KG1 (cell line): ENCODE results near the gene EVL.
"Not testable (repeated sequence)": the region's sequence is repeated elsewhere in the genome, so short reads cannot be mapped to it uniquely, and the experiment has no call there.

Experiments
- DNase-seq: peaks from one replicate; lab custom pipeline; 2025; lab: John Stamatoyannopoulos, UW

EVL gene

DNA sequence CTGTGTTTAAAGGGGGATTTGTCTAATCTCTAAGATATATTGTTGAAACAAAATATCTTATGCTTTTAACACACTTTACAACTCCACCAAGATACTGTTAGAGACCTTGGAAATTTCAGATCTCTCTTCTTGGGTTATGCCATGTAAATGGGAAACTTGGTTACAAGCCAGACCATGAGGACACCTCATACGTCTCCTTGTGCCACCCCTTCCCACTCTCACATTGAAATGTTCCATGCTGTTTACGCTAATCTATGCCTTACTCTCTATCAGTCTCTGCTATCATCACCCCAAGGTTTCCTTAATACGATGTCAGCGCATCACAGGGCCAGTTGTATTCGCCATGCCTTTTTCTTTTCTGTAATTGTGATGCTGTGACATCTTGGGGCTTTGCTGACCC is 107.6 kb downstream of the EVL start:
- DNase-seq, result no peak

DNA sequence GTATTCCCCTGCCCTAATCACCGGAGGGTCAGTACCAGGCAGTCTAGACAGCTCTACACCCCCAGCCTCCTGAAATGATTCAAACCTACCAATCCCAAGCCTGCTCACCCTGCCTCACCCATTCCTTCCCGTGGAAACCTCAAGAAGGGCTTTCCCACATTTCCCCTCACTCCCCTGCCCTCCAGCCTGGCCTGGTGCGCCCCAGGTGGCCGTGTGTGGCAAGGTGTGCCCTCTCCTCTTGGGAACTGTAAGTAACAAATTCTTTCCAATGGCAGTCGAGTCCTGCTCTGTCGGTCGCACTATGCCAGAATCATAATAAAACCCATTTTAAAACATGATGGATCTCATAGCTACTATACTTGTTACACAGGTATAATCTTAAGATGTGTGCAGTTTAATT is 108.1 kb downstream of the EVL start:
- no peak for DNase-seq

DNA sequence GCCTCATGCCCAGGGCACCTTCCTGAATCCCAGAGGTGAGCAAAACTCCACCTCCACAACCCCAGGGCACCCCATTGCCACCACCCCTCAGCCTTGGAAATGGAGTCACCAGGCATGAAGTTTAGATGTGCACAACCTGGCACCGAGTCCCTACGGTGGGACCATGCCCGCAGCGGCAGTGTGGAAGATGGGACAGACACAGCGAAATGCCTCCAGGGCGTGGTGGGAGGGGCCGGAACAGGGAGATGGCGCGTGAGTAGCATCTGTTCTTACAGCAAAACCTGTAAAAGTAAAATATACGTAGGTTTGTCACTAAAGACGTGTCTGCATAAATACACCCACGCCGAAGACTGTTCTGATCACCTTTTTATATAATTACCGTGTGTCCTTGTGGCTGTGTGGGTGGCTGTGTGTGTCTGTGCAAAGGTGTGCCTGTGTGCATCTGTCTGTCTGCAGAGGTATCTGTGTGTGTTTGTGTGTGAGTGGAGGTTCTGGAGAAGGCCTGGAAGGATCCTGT is 111.6 kb downstream of the EVL start:
- no peak for DNase-seq

DNA sequence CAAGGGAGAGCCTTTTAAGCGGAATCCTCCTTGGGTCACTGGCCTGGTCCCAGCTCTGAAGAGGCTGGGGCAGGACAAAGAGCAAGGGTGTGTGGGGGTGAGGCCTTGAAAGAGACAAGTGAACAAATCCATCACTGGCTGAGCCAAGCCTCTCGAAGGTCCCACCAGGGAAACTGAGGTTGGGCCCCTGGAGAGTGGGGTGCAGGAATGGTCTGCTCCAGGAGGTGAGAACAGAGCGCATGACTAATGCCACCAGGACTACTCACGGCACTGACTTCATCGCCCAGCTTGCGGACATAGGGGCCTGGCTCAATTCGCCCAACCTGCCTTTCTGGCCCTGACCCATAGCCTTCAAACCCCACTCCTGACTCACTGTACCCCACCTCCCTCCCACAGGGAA is 113.5 kb downstream of the EVL start:
- no peak for DNase-seq

DNA sequence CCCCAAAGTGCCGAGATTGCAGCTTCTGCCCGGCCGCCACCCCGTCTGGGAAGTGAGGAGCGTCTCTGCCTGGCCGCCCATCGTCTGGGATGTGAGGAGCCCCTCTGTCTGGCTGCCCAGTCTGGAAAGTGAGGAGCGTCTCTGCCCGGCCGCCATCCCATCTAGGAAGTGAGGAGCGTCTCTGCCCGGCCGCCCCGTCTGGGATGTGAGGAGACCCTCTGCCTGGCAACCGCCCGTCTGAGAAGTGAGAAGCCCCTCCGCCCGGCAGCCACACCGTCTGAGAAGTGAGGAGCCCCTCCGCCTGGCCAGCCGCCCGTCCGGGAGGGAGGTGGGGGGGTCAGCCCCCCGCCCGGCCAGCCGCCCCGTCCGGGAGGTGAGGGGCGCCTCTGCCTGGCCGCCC is 115.4 kb downstream of the EVL start:
- not testable (repeated sequence) for DNase-seq

DNA sequence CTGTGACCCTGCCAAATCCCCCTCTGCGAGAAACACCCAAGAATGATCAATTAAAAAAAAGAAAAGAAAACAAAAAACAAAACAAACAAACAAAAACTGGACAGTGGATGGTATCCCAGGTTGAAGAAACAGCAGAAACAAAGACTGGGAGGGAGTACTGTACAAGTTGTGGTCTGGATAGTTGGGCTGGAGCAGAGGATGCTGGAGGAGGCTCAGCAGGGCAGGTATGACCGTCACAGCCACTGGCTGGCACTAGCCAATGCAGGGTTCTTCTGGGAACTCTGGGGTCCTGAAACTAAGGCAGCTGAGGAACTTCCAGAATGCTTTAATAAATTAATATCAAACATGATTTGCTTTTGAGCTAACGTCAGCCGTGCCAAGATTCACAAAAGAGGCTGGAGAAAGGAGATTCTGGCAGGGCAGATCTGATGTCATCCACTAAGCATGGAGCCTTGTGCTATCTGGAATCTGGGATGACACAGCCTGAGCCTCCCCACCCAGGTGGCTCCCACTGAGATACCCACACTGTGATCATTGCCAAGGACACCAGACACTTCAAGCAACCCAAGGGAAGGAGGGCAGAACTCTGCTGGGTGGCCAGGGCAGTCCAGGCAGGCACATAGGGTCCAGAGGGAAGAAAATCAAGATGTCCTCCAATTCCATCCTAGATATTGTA is 116.8 kb downstream of the EVL start:
- DNase-seq, result not testable (repeated sequence)

DNA sequence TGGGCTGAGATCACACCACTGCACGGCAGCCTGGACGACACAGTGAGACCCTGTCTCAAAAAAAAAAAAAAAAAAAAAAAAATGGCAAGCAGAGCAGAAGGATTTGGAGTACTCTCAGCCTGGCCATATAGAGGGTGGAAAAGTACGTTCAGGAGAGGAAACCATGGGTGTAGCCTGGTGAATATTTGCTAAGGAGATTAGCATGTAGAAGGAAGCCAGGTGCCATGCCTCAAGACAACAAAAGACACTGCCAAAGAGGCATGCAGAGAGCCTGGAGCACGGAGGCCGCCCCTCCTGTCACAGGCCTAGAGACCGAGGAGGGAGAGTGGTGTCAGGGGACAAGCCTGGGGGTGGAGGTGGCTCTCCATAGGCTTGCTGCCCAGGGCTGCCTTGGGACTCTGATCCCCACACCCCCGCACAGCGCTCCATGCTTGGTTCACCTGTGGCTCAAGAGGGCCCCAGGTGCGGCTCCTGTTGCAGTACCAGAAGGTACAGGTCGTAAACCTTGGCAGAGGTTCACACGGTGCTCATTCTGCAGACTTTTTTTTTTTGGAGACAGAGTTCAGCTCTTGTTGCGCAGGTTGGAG is 122.1 kb downstream of the EVL start:
- DNase-seq, result no peak

DNA sequence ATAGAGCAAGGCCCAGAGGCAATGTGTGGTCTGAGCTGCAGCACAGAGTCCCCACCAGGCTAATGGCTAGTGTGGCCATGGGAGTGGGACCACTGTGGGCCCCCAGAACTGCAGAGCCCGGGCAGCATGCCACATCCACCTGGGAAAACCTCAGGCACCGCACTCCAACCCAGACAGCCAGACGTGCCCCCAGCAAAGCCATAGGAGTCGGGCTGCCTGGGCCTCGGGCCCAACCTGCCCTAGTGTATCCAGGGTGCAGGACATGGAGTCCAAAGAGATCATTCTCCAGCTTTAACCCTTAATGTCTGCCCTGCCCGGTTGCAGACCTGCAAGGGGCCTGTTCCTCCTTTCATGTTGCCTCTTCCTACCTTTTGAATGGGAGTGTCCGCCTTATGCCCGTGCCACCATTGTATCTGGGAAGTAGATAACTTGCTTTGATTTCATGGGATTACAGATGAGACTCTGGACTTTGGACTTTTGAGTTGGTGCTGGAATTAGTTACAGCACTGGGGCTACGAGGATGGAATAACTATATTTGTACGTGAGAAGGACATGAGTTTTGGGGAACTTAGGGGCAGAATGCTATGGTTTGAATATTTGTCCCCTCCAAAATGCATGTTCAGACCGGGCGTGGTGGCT is 123.3 kb downstream of the EVL start:
- DNase-seq, result no peak

DNA sequence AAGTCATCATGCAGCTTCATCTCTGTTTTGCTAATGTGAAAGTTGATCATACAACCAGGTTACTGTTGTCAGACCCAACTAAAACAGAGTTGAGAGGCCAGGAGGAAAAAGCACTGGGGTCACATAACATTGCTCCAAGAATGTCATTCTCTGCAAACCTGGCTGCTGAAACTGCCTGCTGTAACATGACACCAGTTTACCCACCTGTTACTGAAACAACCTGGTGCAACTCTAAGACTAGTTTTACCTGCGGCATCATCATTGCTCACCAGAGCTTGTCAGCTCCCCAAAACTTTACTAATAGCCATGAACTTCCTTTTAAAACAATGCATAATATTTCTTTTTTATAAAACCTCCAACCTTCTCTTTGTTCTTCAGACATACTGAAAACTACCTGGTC is 124.9 kb downstream of the EVL start:
- DNase-seq, result no peak

DNA sequence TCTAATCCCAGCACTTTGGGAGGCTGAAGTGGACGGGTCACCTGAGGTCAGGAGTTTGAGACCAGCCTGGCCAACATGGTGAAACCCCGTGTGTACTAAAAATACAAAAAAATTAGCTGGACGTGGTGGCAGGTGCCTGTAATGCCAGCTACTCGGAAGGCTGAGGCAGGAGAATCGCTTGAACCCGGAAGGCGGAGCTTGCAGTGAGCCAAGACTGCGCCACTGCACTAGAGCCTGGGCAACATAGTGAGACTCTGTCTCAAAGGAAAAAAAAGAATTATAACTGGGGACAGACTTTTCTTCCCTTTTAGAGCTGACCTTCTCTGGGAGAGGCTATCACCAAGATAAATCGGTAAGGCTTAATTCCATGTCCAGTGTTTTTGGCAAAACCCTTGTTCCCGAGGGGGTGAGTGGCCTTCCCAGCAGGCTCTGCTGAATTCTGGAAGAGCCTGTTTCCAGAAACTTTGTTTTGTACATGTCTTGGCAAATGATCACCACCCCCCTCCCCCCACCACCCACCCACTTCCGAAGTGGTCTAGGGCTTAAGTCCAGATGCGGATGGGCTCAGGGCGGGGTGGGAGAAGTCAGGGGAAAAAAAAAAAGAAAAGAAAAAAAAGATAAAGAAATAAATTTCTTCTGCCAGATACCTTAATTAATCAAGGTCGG is 126.5 kb downstream of the EVL start:
- DNase-seq, result no peak

DNA sequence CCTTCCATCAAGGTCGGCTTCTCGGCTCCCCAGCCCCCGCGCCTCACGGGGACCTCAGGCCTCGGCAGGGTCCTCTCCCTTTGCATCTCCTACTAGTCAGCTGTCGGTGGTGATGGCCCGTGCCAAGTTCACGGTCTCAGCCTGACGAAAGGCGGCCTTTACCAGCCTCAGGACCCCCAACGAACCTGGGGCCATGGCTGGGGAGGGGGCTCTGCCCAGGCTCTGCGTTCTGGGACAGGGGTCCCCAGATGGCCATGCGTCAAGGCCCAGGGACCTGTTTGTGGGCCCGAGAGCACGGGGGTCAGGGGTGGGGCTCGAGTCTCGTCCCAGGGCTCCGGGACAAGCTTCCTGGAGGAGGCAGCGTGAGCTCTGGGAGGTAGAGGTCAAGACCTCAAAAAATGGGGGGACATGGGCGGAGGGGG is 127.0 kb downstream of the EVL start:
- no peak for DNase-seq

DNA sequence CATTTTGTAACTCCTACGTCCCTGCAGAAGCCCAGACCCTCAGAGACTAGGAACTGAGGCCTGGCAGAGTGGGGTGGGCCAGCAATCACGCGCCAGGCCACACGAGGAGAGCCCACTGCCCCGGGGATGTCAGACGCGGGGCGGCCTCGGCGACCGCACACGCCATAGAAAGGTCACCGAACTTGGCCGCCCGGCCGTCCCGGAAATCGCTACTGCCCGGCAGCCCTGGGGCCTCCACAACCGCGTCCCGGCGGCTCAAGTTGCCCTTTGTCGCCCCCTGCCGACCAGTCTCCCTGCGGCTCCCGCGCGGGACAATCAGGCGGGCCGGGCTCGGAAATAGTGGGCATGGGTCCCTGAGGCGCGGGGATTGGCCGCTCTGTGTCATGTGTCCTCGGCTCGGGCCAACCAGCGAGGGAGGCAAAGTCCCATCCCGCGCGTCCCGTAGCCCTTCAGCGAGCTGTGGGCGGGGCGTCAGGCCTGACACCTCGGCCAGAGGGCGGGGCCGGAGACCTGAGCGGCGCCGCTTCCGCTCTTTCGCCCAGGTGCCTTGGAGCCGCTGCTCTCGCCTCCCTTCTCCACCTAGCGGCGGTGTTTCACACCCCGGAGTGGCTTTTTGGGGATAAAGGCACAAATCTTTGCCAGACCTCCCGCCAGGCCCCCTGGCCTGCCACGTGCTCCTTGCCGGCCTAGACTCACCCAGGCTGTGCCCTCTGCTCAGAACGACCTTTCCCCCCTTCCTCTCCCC is 127.6 kb downstream of the EVL start:
- peak; percentile 93 for DNase-seq
